Epithelial cell of proximal tubule (primary cell): Measurements from ENCODE around the gene SLC25A39. TPM values are rescaled to one million over a fixed set of nuclear protein-coding genes. Genes with fewer than 3 reads are reported as not detected.
A peak's percentile ranks its signal among the peaks of the same experiment; 100 is the strongest.

Experiments
- DNase-seq: peaks from one replicate; pipeline ENCODE4 v3.0.0-alpha.2; 2011; ENCODE audit warnings: low read depth
- H3K4me3 ChIP-seq: 2 replicates; pipeline ENCODE4 v1.5.1; 2011; ENCODE audit warnings: low read depth, mild to moderate bottlenecking, low read length
- total RNA-seq: library from RNA; depleted of rRNA; stranded (reverse); fragments of >200 nt; gene quantifications from 2 replicates; pipeline ENCODE4 v1.2.3, GENCODE V29; 2015
- TF ChIP-seq, protein P1 (sequence below): conservative IDR thresholded peaks from 2 replicates; pipeline ENCODE4 v1.5.1; 2012; ENCODE audit warnings: low read depth, mild to moderate bottlenecking, low read length

Gene SLC25A39
- total RNA-seq, 1 donor from 2014 or later = 161 TPM

DNA sequence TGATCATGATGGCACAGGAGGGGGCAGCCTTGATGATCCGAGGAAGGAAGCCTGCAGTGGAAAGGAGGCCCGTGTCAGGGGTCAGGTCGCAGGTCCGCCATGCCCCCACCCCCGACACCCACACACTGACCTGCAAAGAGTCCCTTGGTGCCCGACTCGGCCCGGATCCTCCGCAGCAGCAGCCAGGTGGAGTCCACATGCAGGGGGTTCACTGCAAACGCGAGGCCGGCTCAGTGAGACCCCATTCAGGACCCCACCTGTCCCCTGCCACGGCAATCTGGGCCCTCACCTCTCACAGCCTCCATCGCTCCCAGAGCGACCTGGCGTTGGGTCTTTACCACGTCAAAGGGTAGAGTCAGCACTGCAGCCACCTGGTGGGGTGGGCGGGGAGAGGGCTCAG is 4.6 kb downstream of the SLC25A39 start:
- no peak for DNase-seq
- no peak overlapping the region for H3K4me3 ChIP-seq
- TF ChIP-seq, protein P1, sequence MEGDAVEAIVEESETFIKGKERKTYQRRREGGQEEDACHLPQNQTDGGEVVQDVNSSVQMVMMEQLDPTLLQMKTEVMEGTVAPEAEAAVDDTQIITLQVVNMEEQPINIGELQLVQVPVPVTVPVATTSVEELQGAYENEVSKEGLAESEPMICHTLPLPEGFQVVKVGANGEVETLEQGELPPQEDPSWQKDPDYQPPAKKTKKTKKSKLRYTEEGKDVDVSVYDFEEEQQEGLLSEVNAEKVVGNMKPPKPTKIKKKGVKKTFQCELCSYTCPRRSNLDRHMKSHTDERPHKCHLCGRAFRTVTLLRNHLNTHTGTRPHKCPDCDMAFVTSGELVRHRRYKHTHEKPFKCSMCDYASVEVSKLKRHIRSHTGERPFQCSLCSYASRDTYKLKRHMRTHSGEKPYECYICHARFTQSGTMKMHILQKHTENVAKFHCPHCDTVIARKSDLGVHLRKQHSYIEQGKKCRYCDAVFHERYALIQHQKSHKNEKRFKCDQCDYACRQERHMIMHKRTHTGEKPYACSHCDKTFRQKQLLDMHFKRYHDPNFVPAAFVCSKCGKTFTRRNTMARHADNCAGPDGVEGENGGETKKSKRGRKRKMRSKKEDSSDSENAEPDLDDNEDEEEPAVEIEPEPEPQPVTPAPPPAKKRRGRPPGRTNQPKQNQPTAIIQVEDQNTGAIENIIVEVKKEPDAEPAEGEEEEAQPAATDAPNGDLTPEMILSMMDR = no peak

DNA sequence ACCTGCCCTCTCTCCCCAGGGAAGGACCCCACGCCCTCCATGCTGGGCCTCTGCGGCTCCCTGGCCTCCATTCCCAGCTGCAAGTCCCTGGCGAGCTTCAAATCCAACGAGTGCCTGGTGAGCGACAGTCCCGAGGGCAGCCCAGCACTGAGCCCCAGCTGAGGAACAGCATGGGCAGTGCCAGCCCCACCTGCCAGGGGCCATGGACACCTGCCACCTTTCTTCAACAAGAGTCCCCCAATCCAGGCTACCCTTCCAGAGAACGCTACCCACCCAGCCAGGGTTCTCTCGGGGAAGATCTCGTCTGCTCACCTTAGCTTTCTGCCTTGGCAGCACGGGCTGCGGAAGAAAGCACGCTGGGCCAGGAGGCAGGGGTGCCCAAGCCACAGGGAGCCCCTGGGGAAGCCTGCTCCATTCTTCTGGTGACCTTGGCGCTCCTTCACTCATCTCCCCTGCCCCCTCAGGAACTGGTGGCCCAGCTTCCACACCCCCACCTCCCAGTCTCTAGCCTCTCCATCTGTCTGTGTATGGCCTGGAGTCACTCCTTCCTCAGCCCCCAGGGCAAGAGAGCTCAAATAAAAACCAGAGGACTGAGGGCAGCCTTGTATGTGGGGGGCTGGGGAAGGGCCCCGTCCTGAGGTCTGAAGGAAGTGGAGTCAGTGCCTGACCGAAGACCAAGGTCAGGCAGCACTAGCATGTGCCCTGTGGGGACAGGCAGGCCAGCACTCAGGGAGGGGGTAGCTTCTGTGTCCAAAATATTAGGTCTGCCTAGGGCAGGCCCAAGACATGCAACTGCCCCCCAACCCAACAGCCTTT is 6.3 kb downstream of the SLC25A39 start:
- TF ChIP-seq, protein P1 = no peak
- no peak overlapping the region for H3K4me3 ChIP-seq
- no peak for DNase-seq

DNA sequence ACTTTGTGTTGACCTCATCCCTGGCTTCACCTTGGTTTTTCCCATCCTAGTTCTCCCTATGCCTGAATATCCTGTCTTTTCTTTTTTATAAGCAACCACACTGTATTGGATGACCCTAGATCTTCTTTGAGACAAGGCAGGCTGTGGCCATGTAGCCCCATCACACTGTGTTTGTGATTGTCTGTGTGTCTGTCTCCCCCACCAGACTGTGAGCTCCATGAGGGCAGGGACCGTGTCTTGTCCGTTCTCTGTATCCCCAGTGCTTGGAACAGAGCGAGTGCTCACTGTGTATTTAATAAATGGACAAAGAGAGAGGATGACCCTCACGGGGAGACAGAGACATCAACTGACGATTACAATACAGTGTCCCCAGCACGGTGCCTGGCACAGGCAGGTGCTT is 7.1 kb downstream of the SLC25A39 start:
- H3K4me3 ChIP-seq = no peak overlapping the region
- DNase-seq = no peak
- TF ChIP-seq, protein P1 = no peak

DNA sequence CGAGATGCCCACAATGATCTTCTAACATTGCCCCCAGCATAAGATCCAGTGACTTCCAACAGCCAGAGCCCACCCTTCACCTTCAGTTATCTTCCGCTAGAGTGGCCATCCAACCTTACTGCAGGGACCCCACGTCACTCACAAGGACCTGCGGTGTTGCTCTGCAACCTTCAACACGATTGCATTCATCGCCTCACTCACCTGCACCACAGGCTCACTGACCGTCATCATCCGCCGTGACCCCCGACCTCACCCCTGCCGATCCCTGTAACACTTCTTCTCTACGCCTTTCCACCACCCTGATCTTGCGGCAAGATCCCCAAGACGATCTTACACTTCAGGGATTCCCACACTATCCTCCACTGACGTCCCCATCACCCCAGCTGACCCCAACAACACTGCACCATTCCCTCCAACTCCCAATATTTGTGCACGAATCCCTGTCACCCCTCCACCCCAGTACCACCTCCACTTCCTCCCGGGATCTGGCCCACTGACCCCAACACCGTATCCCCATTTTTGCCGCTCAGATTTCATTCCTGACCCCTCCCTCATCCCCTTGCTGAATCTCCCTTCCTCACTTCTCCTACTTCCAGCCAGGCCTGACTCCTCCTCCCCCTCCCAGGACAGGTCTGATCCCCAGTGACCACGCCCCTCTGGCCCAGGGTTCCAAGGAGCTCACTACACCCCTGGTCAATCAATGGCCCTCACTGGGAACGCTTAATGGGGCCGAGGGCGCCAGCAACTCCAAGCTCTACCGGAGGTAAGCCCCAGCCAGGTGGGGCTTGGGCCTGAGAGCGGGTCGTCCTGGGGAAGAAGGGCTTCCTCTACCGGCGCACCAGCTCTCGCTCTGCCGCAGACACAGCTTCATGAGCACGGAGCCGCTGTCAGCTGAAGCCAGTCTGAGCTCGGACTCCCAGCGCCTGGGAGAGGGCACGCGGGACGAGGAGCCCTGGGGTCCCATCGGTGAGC is 8.6 kb downstream of the SLC25A39 start:
- TF ChIP-seq, protein P1 = no peak
- H3K4me3 ChIP-seq = peak overlapping the region; percentile 23
- DNase-seq = no peak

DNA sequence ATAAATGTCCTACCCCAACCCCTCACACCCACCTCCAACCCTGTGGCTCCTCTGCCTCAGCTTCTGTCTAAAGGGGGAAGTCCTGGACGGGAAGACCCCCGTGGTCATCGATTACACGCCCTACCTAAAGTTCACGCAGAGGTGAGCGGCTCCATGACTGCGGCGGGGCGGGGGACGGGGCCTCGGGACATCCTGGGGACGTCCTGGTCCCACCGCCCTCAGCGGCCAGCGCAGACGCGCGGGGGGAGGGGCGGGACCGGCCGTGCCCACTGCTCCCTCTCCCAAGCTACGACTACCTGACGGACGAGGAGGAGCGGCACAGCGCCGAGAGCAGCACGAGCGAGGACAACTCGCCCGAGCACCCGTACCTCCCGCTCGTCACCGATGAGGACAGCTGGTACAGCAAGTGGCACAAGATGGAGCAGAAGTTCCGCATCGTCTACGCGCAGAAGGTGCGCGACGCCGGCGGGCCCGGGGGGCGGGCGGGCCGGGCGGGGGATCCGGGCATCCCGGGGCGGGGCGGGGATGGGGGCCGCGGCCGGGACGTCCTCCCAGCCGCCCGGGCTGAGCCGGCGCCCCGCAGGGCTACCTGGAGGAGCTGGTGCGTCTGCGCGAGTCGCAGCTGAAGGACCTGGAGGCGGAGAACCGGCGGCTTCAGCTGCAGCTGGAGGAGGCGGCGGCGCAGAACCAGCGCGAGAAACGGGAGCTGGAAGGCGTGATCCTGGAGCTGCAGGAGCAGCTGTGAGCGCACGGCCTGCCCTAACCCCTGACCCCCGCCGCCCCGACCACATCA is 9.6 kb downstream of the SLC25A39 start:
- TF ChIP-seq, protein P1 = no peak
- no peak for DNase-seq
- H3K4me3 ChIP-seq = peak overlapping the region; percentile 49

DNA sequence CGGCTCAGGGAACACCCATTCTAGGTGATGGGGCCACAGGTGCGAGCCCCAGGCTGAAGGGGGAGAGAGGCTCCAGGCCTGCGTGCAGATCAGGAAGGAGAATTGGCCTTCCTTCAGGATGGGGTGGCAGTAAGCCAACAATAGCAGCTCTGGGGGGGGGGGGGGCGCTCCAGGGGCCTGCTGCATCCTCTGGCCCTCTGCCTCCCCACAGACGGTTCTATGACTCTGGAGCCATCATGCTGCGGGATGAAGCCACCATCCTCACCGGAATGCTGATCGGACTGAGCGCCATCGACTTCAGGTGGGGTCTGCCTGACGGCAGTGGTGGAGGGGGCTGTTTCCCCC is 10.1 kb downstream of the SLC25A39 start:
- TF ChIP-seq, protein P1 = no peak
- peak overlapping the region; percentile 49 for H3K4me3 ChIP-seq
- no peak for DNase-seq
